SK-N-SH (cell line): ENCODE data around the gene RABGAP1L. TPM values are rescaled to one million over a fixed set of nuclear protein-coding genes. Genes with fewer than 3 reads are reported as not detected.

Experiments used
- CTCF ChIA-PET: fragments of 300-600, 350-600 bp; formaldehyde crosslinking; extraction: SDS; loops from one replicate; lab custom pipeline; 2021; lab: Yijun Ruan, JAX
- POLR2A ChIA-PET: fragments of 350-600 bp; sonication (Branson Sonifier 250); formaldehyde crosslinking; extraction: SDS; loops from one replicate; lab custom pipeline; 2020; ENCODE audit warnings: antibody characterized with exemption, inconsistent platforms; lab: Yijun Ruan, JAX
- DNase-seq: peaks from one replicate; pipeline ENCODE4 v3.0.0; 2012
- H2AFZ ChIP-seq: fragments of 200-600 bp; sonication (generic); 2 replicates; pipeline ENCODE4 v1.8.1; 2016; ENCODE audit warnings: antibody characterized with exemption, mild to moderate bottlenecking, low read depth
- H3F3A ChIP-seq: fragments of 200-600 bp; sonication (generic); replicated peaks from 2 replicates; pipeline ENCODE3; 2016; ENCODE audit warnings: antibody characterized with exemption, mild to moderate bottlenecking; ENCODE audit not compliant: insufficient read depth
- H3K27ac ChIP-seq, 2 experiments: fragments of 200-500 bp in 1 of 2; fragments of 200-600 bp in 1 of 2; sonication (Bioruptor generic) in 1 of 2; sonication (generic), shearing (Covaris generic) in 1 of 2; 2 replicates each; pipeline versions ENCODE4 v1.5.1 to v1.6.1; 2014 to 2016; ENCODE audit warnings: low read depth in 2 of 2, inconsistent platforms in 1 of 2, low read length in 1 of 2, mild to moderate bottlenecking in 1 of 2, mixed read lengths in 1 of 2
- H3K27me3 ChIP-seq: fragments of 200-600 bp; sonication (generic), shearing (Covaris generic); 2 replicates; pipeline ENCODE4 v1.6.1; 2016; ENCODE audit warnings: mixed run types; ENCODE audit not compliant: insufficient read depth
- H3K36me3 ChIP-seq, 2 experiments: fragments of 200-500 bp in 1 of 2; fragments of 200-600 bp in 1 of 2; sonication (Bioruptor generic) in 1 of 2; sonication (generic) in 1 of 2; replicated peaks in 1 of 2; 2 replicates each; pipeline versions ENCODE3 to v1.5.1; 2014 to 2016; ENCODE audit warnings: low read length in 1 of 2, mild to moderate bottlenecking in 1 of 2; ENCODE audit not compliant: insufficient read depth in 2 of 2, control insufficient read depth in 1 of 2
- H3K4me1 ChIP-seq, 2 experiments: fragments of 200-500 bp in 1 of 2; fragments of 200-600 bp in 1 of 2; sonication (Bioruptor generic) in 1 of 2; sonication (generic), shearing (Covaris generic) in 1 of 2; 2 replicates each; pipeline versions ENCODE4 v1.5.1 to v1.6.1; 2014 to 2016; ENCODE audit warnings: low read depth in 1 of 2, low read length in 1 of 2, mixed run types in 1 of 2; ENCODE audit not compliant: insufficient read depth in 2 of 2, control insufficient read depth in 1 of 2
- H3K4me2 ChIP-seq: fragments of 200-600 bp; sonication (generic), shearing (Covaris generic); 2 replicates; pipeline ENCODE4 v1.6.1; 2017; ENCODE audit warnings: mixed run types
- H3K4me3 ChIP-seq, 2 experiments: fragments of 200-500 bp in 1 of 2; fragments of 200-600 bp in 1 of 2; sonication (Bioruptor generic) in 1 of 2; sonication (generic), shearing (Covaris generic) in 1 of 2; 2 replicates each; pipeline versions ENCODE4 v1.5.1 to v1.8.1; 2014 to 2016; ENCODE audit warnings: low read depth in 2 of 2, inconsistent platforms in 1 of 2, low read length in 1 of 2, mild to moderate bottlenecking in 1 of 2, mixed read lengths in 1 of 2, moderate library complexity in 1 of 2
- H3K79me2 ChIP-seq: fragments of 200-600 bp; sonication (generic); 2 replicates; pipeline ENCODE4 v1.8.1; 2017; ENCODE audit warnings: mild to moderate bottlenecking; ENCODE audit not compliant: insufficient read depth
- H3K9ac ChIP-seq: fragments of 200-600 bp; sonication (generic); 2 replicates; pipeline ENCODE4 v1.6.1; 2017; ENCODE audit warnings: mixed run types
- H3K9me2 ChIP-seq: fragments of 200-600 bp; sonication (generic); 2 replicates; pipeline ENCODE4 v1.6.1; 2017; ENCODE audit warnings: mixed run types
- H3K9me3 ChIP-seq: fragments of 200-600 bp; sonication (generic); 2 replicates; pipeline ENCODE4 v1.6.1; 2017; ENCODE audit warnings: mixed run types, mild to moderate bottlenecking, moderate library complexity
- H4K20me1 ChIP-seq: fragments of 200-600 bp; sonication (generic); 2 replicates; pipeline ENCODE4 v1.6.1; 2017; ENCODE audit warnings: mild to moderate bottlenecking, mixed run types; ENCODE audit not compliant: insufficient read depth
- CHD2 ChIP-seq: fragments of 150-350 bp; IDR thresholded peaks from 2 replicates; pipeline ENCODE4 v1.6.1; 2018; ENCODE audit warnings: low read length; ENCODE audit not compliant: partially characterized antibody
- ELF1 ChIP-seq: IDR thresholded peaks from 2 replicates; pipeline ENCODE4 v1.4.0; 2012
- FOXM1 ChIP-seq: IDR thresholded peaks from 2 replicates; pipeline ENCODE4 v1.4.0; 2012; ENCODE audit warnings: low read depth, mild to moderate bottlenecking
- GABPA ChIP-seq: IDR thresholded peaks from 2 replicates; pipeline ENCODE4 v1.4.0; 2012; ENCODE audit warnings: low read depth, mild to moderate bottlenecking
- GATA2 ChIP-seq: sonication (generic); formaldehyde crosslinking; IDR thresholded peaks from 2 replicates; pipeline ENCODE4 v1.5.0; 2020; ENCODE audit warnings: mild to moderate bottlenecking, missing genetic modification reagents
- IRF3 ChIP-seq: fragments of 150-350 bp; IDR thresholded peaks from 2 replicates; pipeline ENCODE4 v1.6.1; 2016; ENCODE audit warnings: mild to moderate bottlenecking, low read depth, low read length
- JUND ChIP-seq: IDR thresholded peaks from 2 replicates; pipeline ENCODE4 v1.4.0; 2012
- MXI1 ChIP-seq: IDR thresholded peaks from 2 replicates; pipeline ENCODE4 v1.6.1; 2012; ENCODE audit warnings: mild to moderate bottlenecking, low read depth, low read length, improper control_type of control experiment
- NRF1 ChIP-seq: IDR thresholded peaks from 2 replicates; pipeline ENCODE4 v1.6.1; 2012; ENCODE audit warnings: low read depth, mild to moderate bottlenecking, low read length
- POLR2AphosphoS5 ChIP-seq: IDR thresholded peaks from 2 replicates; pipeline ENCODE4 v1.6.1; 2012; ENCODE audit warnings: low read depth, low read length
- RAD21 ChIP-seq: IDR thresholded peaks from 2 replicates; pipeline ENCODE4 v1.6.1; 2012; ENCODE audit warnings: mild to moderate bottlenecking, low read length
- RCOR1 ChIP-seq: fragments of 150-350 bp; IDR thresholded peaks from 2 replicates; pipeline ENCODE4 v1.6.1; 2017; ENCODE audit warnings: antibody characterized with exemption, low read length
- RXRA ChIP-seq: IDR thresholded peaks from 2 replicates; pipeline ENCODE4 v1.4.0; 2012; ENCODE audit warnings: low read depth, mild to moderate bottlenecking, borderline replicate concordance
- SIN3A ChIP-seq: IDR thresholded peaks from 2 replicates; pipeline ENCODE4 v1.6.1; 2012; ENCODE audit warnings: low read depth, mild to moderate bottlenecking, low read length, moderate library complexity, borderline replicate concordance
- TAF1 ChIP-seq: IDR thresholded peaks from 2 replicates; pipeline ENCODE4 v1.6.1; 2012; ENCODE audit warnings: low read depth, mild to moderate bottlenecking, low read length, moderate library complexity, borderline replicate concordance
- USF2 ChIP-seq: fragments of 150-350 bp; IDR thresholded peaks from 2 replicates; pipeline ENCODE4 v1.6.1; 2017; ENCODE audit warnings: antibody characterized with exemption, low read length, low read depth, borderline replicate concordance
- WGBS: methylation state at CpG from one replicate; pipeline ENCODE4 v1.1.6; 2017; ENCODE audit warnings: low lambda C conversion rate; 5-methylcytosine and 5-hydroxymethylcytosine counted together
- polyA plus RNA-seq, 3 experiments: library from polyadenylated mRNA; depleted of rRNA; stranded (reverse); fragments of >200 nt; gene quantifications; 2 replicates each; pipeline ENCODE4 v1.2.3, GENCODE V29; 2012
- TF ChIP-seq, protein P1 (sequence below): IDR thresholded peaks from 2 replicates; pipeline ENCODE4 v1.4.0; 2012; ENCODE audit warnings: low read depth, borderline replicate concordance

RABGAP1L gene
- polyA plus RNA-seq, 1 of the 3 experiments (the other 2 are of a cell fraction), result 7.2 TPM

- Histone ChIP-seq H3K4me1 (no peaks in the 10 kb centered on the region), H3K36me3 (no peaks in the 10 kb centered on the region), H3K9ac (no peak overlapping the region), H3K79me2 (no peaks in the 10 kb centered on the region), H3K27ac (no peak overlapping the region), H3K4me2 (no peak overlapping the region), H3F3A (no peaks in the 10 kb centered on the region), H3K9me2 (no peaks in the 10 kb centered on the region), H4K20me1 (no peaks in the 10 kb centered on the region), H3K4me3 (no peak overlapping the region), H3K9me3 (no peaks in the 10 kb centered on the region), H2AFZ (no peak overlapping the region), H3K27me3 (no peaks in the 10 kb centered on the region)
- ChIA-PET POLR2A (no interaction called here), CTCF (interaction anchor here (0.6 kb wide), 1 partner anchor 176 kb away, joined by 4 read pairs; no protein-coding TSS in a partner anchor)
- no peak for DNase-seq
- TF ChIP-seq ELF1, result no peak
- no peak for TF ChIP-seq NRF1
- no peak for TF ChIP-seq MXI1
- no peak for TF ChIP-seq FOXM1
- no peak for TF ChIP-seq RAD21
- TF ChIP-seq USF2, result no peak
Observed at GRCh38 chr1:174568551-174568950, 409.2 kb downstream of the RABGAP1L start.

DNA sequence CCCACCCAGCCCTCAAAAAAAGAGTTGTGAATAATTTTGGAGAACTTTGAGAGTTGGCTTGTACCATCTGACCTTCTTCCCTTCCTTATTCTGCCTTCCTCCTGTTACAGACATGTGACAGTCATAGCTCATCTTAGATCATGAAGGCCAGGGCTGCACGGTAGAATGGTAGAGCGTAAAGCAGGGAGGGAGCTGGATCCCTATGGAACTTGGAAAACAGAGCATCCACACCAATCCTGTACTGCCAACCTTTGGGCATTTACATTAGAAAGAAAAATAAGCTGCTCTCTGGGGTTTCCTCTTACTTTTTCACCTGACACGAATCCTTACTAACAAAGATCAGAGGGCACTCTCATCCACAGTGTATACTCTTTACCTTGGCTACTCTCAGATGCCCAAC, 409.9 kb downstream of the RABGAP1L start:
- DNase-seq, result no peak
- CTCF ChIA-PET, result interaction anchor here (0.7 to 1.5 kb wide), 2 partner anchors 14 to 37 kb away, joined by 3 to 4 read pairs; no protein-coding TSS in a partner anchor

GRCh38 chr1:174572771-174573170, 413.5 kb downstream of the RABGAP1L start:
- Histone ChIP-seq H3K36me3 (no peaks in the 10 kb centered on the region), H3K4me2 (no peak overlapping the region), H3K9ac (no peak overlapping the region), H3K79me2 (no peaks in the 10 kb centered on the region), H3K9me2 (no peaks in the 10 kb centered on the region), H3K4me1 (no peaks in the 10 kb centered on the region), H3F3A (no peaks in the 10 kb centered on the region), H3K27ac (no peak overlapping the region), H4K20me1 (no peaks in the 10 kb centered on the region), H2AFZ (no peak overlapping the region), H3K27me3 (no peaks in the 10 kb centered on the region), H3K9me3 (0 out of 2 replicates have a peak, but pooled peaks cover 4% of the 10 kb centered on the region), H3K4me3 (no peak overlapping the region)
- DNase-seq, result no peak
- ChIA-PET CTCF (no interaction called here), POLR2A (no interaction called here)
- WGBS, result 8% methylated on average over 1 of the region's 1 CpG
- TF ChIP-seq GATA2 (CRISPR knock-in tag) (no peak), CHD2 (no peak), IRF3 (no peak), RXRA (no peak), RAD21 (no peak), POLR2AphosphoS5 (no peak), TAF1 (no peak), SIN3A (no peak)
- TF ChIP-seq, protein P1, sequence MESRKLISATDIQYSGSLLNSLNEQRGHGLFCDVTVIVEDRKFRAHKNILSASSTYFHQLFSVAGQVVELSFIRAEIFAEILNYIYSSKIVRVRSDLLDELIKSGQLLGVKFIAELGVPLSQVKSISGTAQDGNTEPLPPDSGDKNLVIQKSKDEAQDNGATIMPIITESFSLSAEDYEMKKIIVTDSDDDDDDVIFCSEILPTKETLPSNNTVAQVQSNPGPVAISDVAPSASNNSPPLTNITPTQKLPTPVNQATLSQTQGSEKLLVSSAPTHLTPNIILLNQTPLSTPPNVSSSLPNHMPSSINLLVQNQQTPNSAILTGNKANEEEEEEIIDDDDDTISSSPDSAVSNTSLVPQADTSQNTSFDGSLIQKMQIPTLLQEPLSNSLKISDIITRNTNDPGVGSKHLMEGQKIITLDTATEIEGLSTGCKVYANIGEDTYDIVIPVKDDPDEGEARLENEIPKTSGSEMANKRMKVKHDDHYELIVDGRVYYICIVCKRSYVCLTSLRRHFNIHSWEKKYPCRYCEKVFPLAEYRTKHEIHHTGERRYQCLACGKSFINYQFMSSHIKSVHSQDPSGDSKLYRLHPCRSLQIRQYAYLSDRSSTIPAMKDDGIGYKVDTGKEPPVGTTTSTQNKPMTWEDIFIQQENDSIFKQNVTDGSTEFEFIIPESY, result no peak

More for the DNA sequence above, 409.9 kb downstream of the RABGAP1L start:
- Histone ChIP-seq H2AFZ (no peak overlapping the region), H4K20me1 (no peaks in the 10 kb centered on the region), H3K9ac (no peak overlapping the region), H3K27me3 (no peaks in the 10 kb centered on the region), H3K4me3 (no peak overlapping the region), H3K36me3 (no peaks in the 10 kb centered on the region), H3K27ac (no peak overlapping the region), H3K4me2 (no peak overlapping the region), H3K9me3 (no peaks in the 10 kb centered on the region), H3F3A (no peaks in the 10 kb centered on the region), H3K79me2 (no peaks in the 10 kb centered on the region), H3K4me1 (no peaks in the 10 kb centered on the region), H3K9me2 (no peaks in the 10 kb centered on the region)
- 89% methylated on average over 3 of the region's 3 CpGs for WGBS
- POLR2A ChIA-PET, result no interaction called here
- TF ChIP-seq RCOR1 (no peak), CHD2 (no peak), IRF3 (no peak), JUND (no peak), GABPA (no peak)
